ENCODE data around the gene MBNL1.

GRCh38 chr3:152349392-152349791 lies 80.7 kb downstream of the MBNL1 start:
- TF ChIP-seq CTCF (IDR thresholded peaks at IDR 0.05), result no peak
- no peak for TF ChIP-seq POLR2A (IDR thresholded peaks at IDR 0.05)
